A673 (cell line): ENCODE data around the gene NOP16. TPM values are rescaled to one million over a fixed set of nuclear protein-coding genes. Genes with fewer than 3 reads are reported as not detected.

ENCODE experiments used
- BruUV-seq: library from RNA; stranded (reverse); fragments of 400-500 nt; replicated peaks from 2 replicates; lab custom pipeline; 2021; lab: Mats Ljungman, UMichigan
- CTCF ChIA-PET: fragments of 300-600 bp; sonication (Branson Sonifier 250); formaldehyde crosslinking; loops from one replicate; lab custom pipeline; 2022; ENCODE audit warnings: antibody characterized with exemption; lab: Charles Lee
- POLR2A ChIA-PET: fragments of 300-600 bp; sonication (Branson Sonifier 250); formaldehyde crosslinking; loops from one replicate; lab custom pipeline; 2022; ENCODE audit warnings: antibody characterized with exemption; ENCODE audit not compliant: low non-redundant PET; lab: Charles Lee
- DNase-seq: peaks from one replicate; pipeline ENCODE4 v3.0.0-alpha.2; 2015; ENCODE audit warnings: low spot score
- H3K27ac ChIP-seq: fragments of 200-600 bp; sonication (generic); 2 replicates; pipeline ENCODE4 v1.5.1; 2016; ENCODE audit warnings: mixed run types, low read depth, mild to moderate bottlenecking, mixed read lengths, antibody characterized with exemption, low read length; ENCODE audit not compliant: poor library complexity, severe bottlenecking
- H3K27me3 ChIP-seq: fragments of 200-600 bp; sonication (generic); replicated peaks from 2 replicates; pipeline ENCODE4 v1.6.1; 2017; ENCODE audit warnings: mixed run types, low read depth, mild to moderate bottlenecking, mixed read lengths, antibody characterized with exemption, low read length; ENCODE audit not compliant: insufficient read depth, poor library complexity
- H3K36me3 ChIP-seq: fragments of 200-600 bp; sonication (generic); 2 replicates; pipeline ENCODE4 v1.6.1; 2016; ENCODE audit warnings: mixed run types, mild to moderate bottlenecking, mixed read lengths, antibody characterized with exemption, low read length; ENCODE audit not compliant: insufficient read depth, poor library complexity, severe bottlenecking
- H3K4me1 ChIP-seq: fragments of 200-600 bp; sonication (generic); 2 replicates; pipeline ENCODE4 v1.6.1; 2017; ENCODE audit warnings: mixed run types, mild to moderate bottlenecking, mixed read lengths, antibody characterized with exemption, low read length; ENCODE audit not compliant: insufficient read depth, poor library complexity, severe bottlenecking
- H3K4me3 ChIP-seq: fragments of 200-600 bp; sonication (generic); 2 replicates; pipeline ENCODE4 v1.5.1; 2016; ENCODE audit warnings: low read depth, mixed run types, mild to moderate bottlenecking, mixed read lengths, low read length; ENCODE audit not compliant: poor library complexity, severe bottlenecking
- H3K9me3 ChIP-seq: fragments of 200-600 bp; sonication (generic); 2 replicates; pipeline ENCODE4 v1.6.1; 2016; ENCODE audit warnings: mixed run types, low read depth, mild to moderate bottlenecking, mixed read lengths, antibody characterized with exemption, low read length; ENCODE audit not compliant: poor library complexity, severe bottlenecking
- CTCF ChIP-seq: fragments of 300-800, 200-600 bp; sonication (generic); conservative IDR thresholded peaks from 2 replicates; pipeline ENCODE4 v1.5.1; 2017; ENCODE audit warnings: low read depth, mild to moderate bottlenecking, antibody characterized with exemption, low read length, moderate library complexity, mixed read lengths
- EZH2 ChIP-seq: fragments of 200-600 bp; sonication (generic); IDR thresholded peaks from 2 replicates; pipeline ENCODE4 v1.6.1; 2017; ENCODE audit warnings: borderline replicate concordance, low read depth, mild to moderate bottlenecking, mixed read lengths, antibody characterized with exemption, low read length; ENCODE audit not compliant: poor library complexity, severe bottlenecking
- intact Hi-C: fragments of 100-400 bp; cut with micrococcal nuclease; formaldehyde crosslinking; loops from one replicate; pipeline ENCODE4 v1.10.0; 2022; ENCODE audit not compliant: unreplicated experiment
- total RNA-seq: library from RNA; stranded (reverse); gene quantifications from 2 replicates; pipeline ENCODE4 v1.2.3, GENCODE V29; 2021

The NOP16 gene
- total RNA-seq, 1 experiment from 2014 or later, result 66.0 TPM

DNA sequence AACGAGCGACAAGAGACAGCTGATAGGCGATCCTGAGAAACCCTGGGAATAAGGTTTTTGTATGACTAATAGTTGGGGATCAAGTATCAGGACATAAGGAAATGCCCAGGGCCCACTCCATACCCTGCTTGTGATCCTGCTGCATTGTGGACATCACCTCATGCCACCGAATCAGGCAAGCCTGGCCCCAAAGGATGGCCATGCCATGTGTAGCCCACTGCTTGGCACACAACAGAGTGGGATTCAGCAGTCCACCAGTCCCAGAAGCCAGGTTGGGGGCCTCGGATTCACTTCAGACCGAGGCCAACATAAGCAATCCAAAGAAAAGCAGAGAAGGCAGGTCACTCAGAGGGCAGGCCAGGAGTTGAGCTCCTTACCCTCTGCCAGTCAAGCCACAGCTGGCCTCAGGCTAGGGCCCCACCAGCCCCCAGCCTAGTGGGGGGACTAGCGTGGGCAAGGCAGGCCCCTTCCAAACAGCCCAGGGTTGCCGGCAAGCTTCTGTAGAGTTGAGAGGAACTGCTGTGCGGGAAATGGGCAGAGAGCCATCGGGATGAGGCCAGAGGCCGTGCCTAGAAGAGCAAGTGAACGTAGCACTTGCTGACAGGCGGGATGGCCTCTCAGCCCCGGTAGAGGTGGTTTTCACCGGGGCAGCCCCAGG lies 5.0 kb downstream of the NOP16 start:
- Histone ChIP-seq H3K4me3 (no peak overlapping the region), H3K36me3 (peaks cover 44% of the 10 kb centered on the region), H3K4me1 (peaks cover 10% of the 10 kb centered on the region), H3K27me3 (no peaks in the 10 kb centered on the region), H3K9me3 (no peaks in the 10 kb centered on the region), H3K27ac (no peak overlapping the region)
- BruUV-seq, result no TSS peak
- POLR2A ChIA-PET, result no interaction called here
- intact Hi-C loops, result no loop called here
- CTCF ChIA-PET, result no interaction called here
- no peak for DNase-seq
- TF ChIP-seq EZH2 (no peak), CTCF (no peak)

- H3K4me3 ChIP-seq, result no peak overlapping the region
- no peaks in the 10 kb centered on the region for H3K9me3 ChIP-seq
- no peak for TF ChIP-seq EZH2
- POLR2A ChIA-PET, result no interaction called here
- no TSS peak for BruUV-seq
- no peak overlapping the region for H3K27ac ChIP-seq
- no peaks in the 10 kb centered on the region for H3K27me3 ChIP-seq
- DNase-seq, result no peak
- intact Hi-C loops, result no loop called here
- H3K36me3 ChIP-seq, result peaks cover 44% of the 10 kb centered on the region
- CTCF ChIA-PET, result no interaction called here
- peaks cover 10% of the 10 kb centered on the region for H3K4me1 ChIP-seq
Observed at GRCh38 chr5:176382721-176383120, 5.7 kb downstream of the NOP16 start.

DNA sequence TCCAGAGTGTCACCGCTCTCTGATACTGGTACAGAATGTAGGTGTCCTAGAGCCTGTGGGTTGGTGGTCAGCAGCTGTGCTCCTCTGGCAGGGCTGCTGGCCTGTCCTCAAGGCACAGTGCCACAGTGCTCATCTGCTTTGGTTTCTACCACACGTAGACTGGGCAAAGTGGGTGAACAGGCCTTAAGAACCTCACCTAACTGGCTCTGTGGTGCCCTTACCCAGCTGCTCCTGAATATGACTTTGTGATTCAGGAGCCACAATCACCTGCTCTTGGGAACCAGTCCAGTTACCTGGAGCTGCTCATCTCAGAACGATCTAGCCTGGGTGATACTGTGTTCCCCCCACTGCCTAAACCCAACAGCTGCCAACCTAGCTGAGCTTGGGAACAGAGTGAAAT lies 6.4 kb downstream of the NOP16 start:
- Histone ChIP-seq H3K9me3 (no peaks in the 10 kb centered on the region), H3K36me3 (peaks cover 44% of the 10 kb centered on the region), H3K27ac (no peak overlapping the region), H3K4me3 (no peak overlapping the region), H3K4me1 (peaks cover 5% of the 10 kb centered on the region), H3K27me3 (no peaks in the 10 kb centered on the region)
- intact Hi-C loops, result no loop called here
- BruUV-seq, result no TSS peak
- DNase-seq, result no peak
- POLR2A ChIA-PET, result no interaction called here
- CTCF ChIA-PET, result no interaction called here
- TF ChIP-seq EZH2, result no peak

DNA sequence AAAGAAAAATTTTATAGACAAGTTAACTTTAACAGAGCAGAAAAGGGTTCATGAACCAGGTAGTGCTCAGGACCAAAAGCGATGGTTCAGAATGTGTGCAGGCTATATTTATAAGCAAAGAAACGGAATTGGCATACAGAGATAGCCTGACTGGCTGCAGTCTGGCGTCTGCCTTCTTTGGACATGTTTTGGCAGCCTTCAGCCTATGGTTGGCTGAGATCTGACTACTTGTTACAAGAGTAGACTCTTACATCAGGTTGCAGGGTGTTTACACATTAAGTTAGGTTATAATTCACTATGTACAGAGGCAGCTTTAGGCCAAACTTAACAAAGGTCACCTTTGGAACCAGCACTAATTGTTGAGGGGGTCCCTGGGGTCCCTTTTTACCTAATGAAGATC lies 7.0 kb downstream of the NOP16 start:
- Histone ChIP-seq H3K9me3 (no peaks in the 10 kb centered on the region), H3K4me3 (no peak overlapping the region), H3K36me3 (peaks cover 40% of the 10 kb centered on the region), H3K27me3 (no peaks in the 10 kb centered on the region), H3K27ac (no peak overlapping the region), H3K4me1 (no peaks in the 10 kb centered on the region)
- intact Hi-C loops, result no loop called here
- TF ChIP-seq CTCF (no peak), EZH2 (no peak)
- POLR2A ChIA-PET, result no interaction called here
- BruUV-seq, result no TSS peak
- CTCF ChIA-PET, result no interaction called here
- no peak for DNase-seq
